ENCODE measurements around the gene RUFY1.
A peak's percentile ranks its signal among the peaks of the same experiment; 100 is the strongest.
"Not testable (repeated sequence)": the region's sequence is repeated elsewhere in the genome, so short reads cannot be mapped to it uniquely, and the experiment has no call there.

The RUFY1 gene

GRCh38 chr5:179550511-179551342, at the start of gene RUFY1:
Gene RUFY1 (plus strand): TSS chr5:179550554. CDS start chr5:179550570, 16 bp downstream.
- DNase-seq = peak; percentile 49 to 65

GRCh38 chr5:179501997-179502396, 48.4 kb upstream of the RUFY1 start:
- DNase-seq = not testable (repeated sequence)

GRCh38 chr5:179502420-179502819, 47.9 kb upstream of the RUFY1 start:
- DNase-seq = not testable (repeated sequence)

- no peak for DNase-seq
Observed at GRCh38 chr5:179504191-179504590, 46.2 kb upstream of the RUFY1 start.

GRCh38 chr5:179504600-179505396, 45.6 kb upstream of the RUFY1 start:
- DNase-seq = no peak

GRCh38 chr5:179505636-179506261, 44.6 kb upstream of the RUFY1 start:
- no peak for DNase-seq

- DNase-seq = no peak
Observed at GRCh38 chr5:179509239-179509638, 41.1 kb upstream of the RUFY1 start.

GRCh38 chr5:179509845-179510244, 40.5 kb upstream of the RUFY1 start:
- no peak for DNase-seq

- DNase-seq = no peak
Observed at GRCh38 chr5:179512452-179513000, 37.8 kb upstream of the RUFY1 start.

GRCh38 chr5:179515501-179515900, 34.9 kb upstream of the RUFY1 start:
- not testable (repeated sequence) for DNase-seq

GRCh38 chr5:179516221-179516620, 34.1 kb upstream of the RUFY1 start:
- DNase-seq = peak in 1 of 2 experiments; percentile 54

GRCh38 chr5:179517746-179518145, 32.6 kb upstream of the RUFY1 start:
- not testable (repeated sequence) for DNase-seq

GRCh38 chr5:179518369-179518768, 32.0 kb upstream of the RUFY1 start:
- DNase-seq = not testable (repeated sequence)

- DNase-seq = not testable (repeated sequence)
Observed at GRCh38 chr5:179519416-179520070, 30.8 kb upstream of the RUFY1 start.

- not testable (repeated sequence) for DNase-seq
Observed at GRCh38 chr5:179522107-179522506, 28.2 kb upstream of the RUFY1 start.

GRCh38 chr5:179526978-179527377, 23.4 kb upstream of the RUFY1 start:
- DNase-seq = no peak

- peak in 1 of 2 experiments; percentile 32 for DNase-seq
Observed at GRCh38 chr5:179530069-179530998, 20.0 kb upstream of the RUFY1 start.

GRCh38 chr5:179533024-179533423, 17.3 kb upstream of the RUFY1 start:
- no peak for DNase-seq

GRCh38 chr5:179533907-179534306, 16.4 kb upstream of the RUFY1 start:
- DNase-seq = no peak

GRCh38 chr5:179534431-179534830, 15.9 kb upstream of the RUFY1 start:
- no peak for DNase-seq

- DNase-seq = no peak
Observed at GRCh38 chr5:179536676-179537075, 13.7 kb upstream of the RUFY1 start.
